HepG2 (cell line): ENCODE data around the gene ZFP36. TPM values are rescaled to one million over a fixed set of nuclear protein-coding genes. Genes with fewer than 3 reads are reported as not detected.
"Not testable (repeated sequence)": the region's sequence is repeated elsewhere in the genome, so short reads cannot be mapped to it uniquely, and the experiment has no call there.

Experiments used
- ATAC-seq: fragments of 200-7000 bp; cut with Tn5 transposase; 3 replicates; pipeline ENCODE4 v1.9.1; 2020; ENCODE audit warnings: mild to moderate bottlenecking, moderate library complexity
- BruUV-seq: library from RNA; stranded (reverse); fragments of 400-500 nt; replicated peaks from 2 replicates; lab custom pipeline; 2021; lab: Mats Ljungman, UMichigan
- CTCF ChIA-PET: fragments of 300-600 bp; formaldehyde crosslinking; extraction: SDS; loops from one replicate; lab custom pipeline; 2021; ENCODE audit warnings: low total read pairs, inconsistent platforms, low intra/inter-chr PET ratio; lab: Yijun Ruan, JAX
- POLR2A ChIA-PET: fragments of 350-600 bp; sonication (Branson Sonifier 250); formaldehyde crosslinking; loops from one replicate; lab custom pipeline; 2020; ENCODE audit warnings: antibody characterized with exemption, inconsistent platforms; lab: Yijun Ruan, JAX
- DNase-seq: peaks from one replicate; pipeline ENCODE4 v3.0.0-alpha.2; 2015; ENCODE audit warnings: low spot score
- FAIRE-seq: peaks from 3 replicates; lab custom pipeline; 2011; peaks lifted over from hg19 to GRCh38; lab: Jason Lieb, UNC
- H2AFZ ChIP-seq: one replicate; pipeline ENCODE4 v1.6.1; 2011; ENCODE audit warnings: low read length, inconsistent platforms
- H3K27ac ChIP-seq: fragments of 300-600 bp; 3 replicates; pipeline ENCODE4 v1.8.0; 2011; ENCODE audit warnings: mixed run types, mild to moderate bottlenecking, mixed read lengths, low read length, inconsistent platforms; ENCODE audit not compliant: insufficient read depth; ENCODE audit errors: extremely low read length
- H3K27me3 ChIP-seq, 2 experiments: fragments of 200-600 bp in 1 of 2; 2 replicates in 1 of 2; 3 replicates in 1 of 2; pipeline versions ENCODE4 v1.6.0 to v1.8.0; 2011; ENCODE audit warnings: low read length in 2 of 2, mild to moderate bottlenecking in 2 of 2, moderate library complexity in 2 of 2, inconsistent platforms in 1 of 2; ENCODE audit not compliant: insufficient read depth in 2 of 2, control insufficient read depth in 1 of 2
- H3K36me3 ChIP-seq, 2 experiments: fragments of 200-600 bp in 1 of 2; replicated peaks in 1 of 2; 2 replicates in 1 of 2; 3 replicates in 1 of 2; pipeline versions ENCODE4 v1.5.1 to v1.8.0; 2011; ENCODE audit warnings: low read length in 2 of 2, inconsistent platforms in 1 of 2; ENCODE audit not compliant: insufficient read depth in 2 of 2, control insufficient read depth in 1 of 2
- H3K4me1 ChIP-seq: 2 replicates; pipeline ENCODE4 v1.5.1; 2012; ENCODE audit warnings: low read length, inconsistent platforms; ENCODE audit not compliant: insufficient read depth
- H3K4me2 ChIP-seq: 2 replicates; pipeline ENCODE4 v1.6.0; 2011; ENCODE audit warnings: low read depth, low read length, inconsistent platforms
- H3K4me3 ChIP-seq, 3 experiments: fragments of 200-600 bp in 1 of 3; sonication (generic), shearing (Covaris generic) in 1 of 3; replicated peaks in 1 of 3; 2 replicates each; pipeline ENCODE4 v1.5.1; 2011 to 2016; ENCODE audit warnings: low read length in 3 of 3, inconsistent platforms in 2 of 3, low read depth in 2 of 3, mild to moderate bottlenecking in 2 of 3, control low read depth in 1 of 3, mixed read lengths in 1 of 3; ENCODE audit not compliant: insufficient read depth in 1 of 3
- H3K79me2 ChIP-seq: one replicate; pipeline ENCODE4 v1.6.1; 2011; ENCODE audit warnings: low read length, inconsistent platforms; ENCODE audit not compliant: insufficient read depth
- H3K9ac ChIP-seq: 2 replicates; pipeline ENCODE4 v1.6.0; 2011; ENCODE audit warnings: mild to moderate bottlenecking, low read depth, low read length, inconsistent platforms; ENCODE audit not compliant: insufficient read depth
- H3K9me3 ChIP-seq: 2 replicates; pipeline ENCODE4 v1.5.1; 2012; ENCODE audit warnings: mild to moderate bottlenecking, low read length
- H4K20me1 ChIP-seq: 2 replicates; pipeline ENCODE4 v1.6.0; 2011; ENCODE audit warnings: inconsistent platforms, mild to moderate bottlenecking, low read length, moderate library complexity; ENCODE audit not compliant: insufficient read depth
- HNF4A ChIP-seq: sonication (generic); formaldehyde crosslinking; IDR thresholded peaks from 2 replicates; pipeline ENCODE4 v1.4.0; 2020; ENCODE audit warnings: missing genetic modification reagents
- RARA ChIP-seq: IDR thresholded peaks from 2 replicates; pipeline ENCODE4 v1.6.1; 2016; ENCODE audit warnings: missing genetic modification reagents, missing compliant biosample characterization
- RXRA ChIP-seq: sonication (generic); formaldehyde crosslinking; IDR thresholded peaks from 2 replicates; pipeline ENCODE4 v1.5.1; 2020; ENCODE audit warnings: missing genetic modification reagents
- ZBTB33 ChIP-seq: sonication (generic); formaldehyde crosslinking; IDR thresholded peaks from 2 replicates; pipeline ENCODE4 v1.4.0; 2020; ENCODE audit warnings: missing genetic modification reagents
- ZNF121 ChIP-seq: sonication (generic); formaldehyde crosslinking; IDR thresholded peaks from 2 replicates; pipeline ENCODE4 v1.5.0; 2020; ENCODE audit warnings: mild to moderate bottlenecking, missing genetic modification reagents
- WGBS: methylation state at CpG from one replicate; pipeline ENCODE4 v1.1.6; 2017; ENCODE audit warnings: low lambda C conversion rate; 5-methylcytosine and 5-hydroxymethylcytosine counted together
- in situ Hi-C: cut with HindIII; loops from 2 replicates; pipeline ENCODE4 v1.10.0; 2017; ENCODE audit warnings: low pct_unique_long_range_greater_than_20kb; ENCODE audit not compliant: extremely low pct_ligation_motif_present
- intact Hi-C: fragments of 100-400 bp; cut with micrococcal nuclease; formaldehyde crosslinking; loops from one replicate; pipeline ENCODE4 v1.10.0; 2022; ENCODE audit not compliant: unreplicated experiment
- microRNA-seq: library from miRNA; unstranded; fragments of <30 nt; microRNA quantifications from one replicate; pipeline ENCODE4, GENCODE V29; 2020
- polyA plus RNA-seq, 8 experiments: library from polyadenylated mRNA; depleted of rRNA in 3 of 8; stranded (reverse) in 7 of 8; unstranded in 1 of 8; fragments of >200 nt; fragmentation: Illumina TruSeq in 4 of 8; extraction: Trizol in 4 of 8; gene quantifications; 2 replicates each; pipeline versions ENCODE4 v1.2.1 to v1.2.3, GENCODE V29; 2011 to 2016; ENCODE audit warnings: low read depth in 4 of 8, missing spikeins in 1 of 8, mixed read lengths in 1 of 8; ENCODE audit not compliant: insufficient read depth in 1 of 8
- small RNA-seq, 3 experiments: library from RNA; depleted of rRNA; stranded (forward); fragments of <200 nt; gene quantifications; one replicate each; pipeline ENCODE3, GENCODE V24; 2012; ENCODE audit warnings: low read depth in 2 of 3, low replicate concordance in 1 of 3; ENCODE audit not compliant: insufficient read length in 3 of 3, insufficient read depth in 2 of 3
- total RNA-seq, 5 experiments: library from RNA; depleted of rRNA; stranded (reverse); fragments of >200 nt; fragmentation: Illumina TruSeq; extraction: Trizol; gene quantifications; 2 replicates each; pipeline ENCODE4 v1.2.3, GENCODE V29; 2016; ENCODE audit warnings: low read depth in 1 of 5

The ZFP36 gene
- total and polyA plus RNA-seq, 2 of the 13 experiments (the other 11 are each of a cell fraction or from before 2014, with no cell fraction given), result 1.4 to 1.7 TPM

- POLR2A ChIA-PET, H2AFZ ChIP-seq, in situ Hi-C loops, H3K4me2 ChIP-seq, CTCF ChIA-PET, H3K4me3 ChIP-seq, BruUV-seq, H3K27ac ChIP-seq, H3K27me3 ChIP-seq, ATAC-seq, H3K9me3 ChIP-seq, H3K9ac ChIP-seq, FAIRE-seq, intact Hi-C loops, DNase-seq, H4K20me1 ChIP-seq: not testable (repeated sequence)
- 95% methylated on average over 8 of the region's 8 CpGs for WGBS
- TF ChIP-seq ZNF121 (CRISPR knock-in tag), result peak; percentile 41; the same call in 1 of the 2 replicates
- peak; percentile 49 for TF ChIP-seq RARA
- peak; percentile 22; the same call in 1 of the 2 replicates for TF ChIP-seq HNF4A
- TF ChIP-seq ZBTB33 (CRISPR knock-in tag), result peak; percentile 93
- TF ChIP-seq RXRA (CRISPR knock-in tag), result peak; percentile 18; the same call in 1 of the 2 replicates
- H3K79me2 ChIP-seq, result peaks cover 64% of the 10 kb centered on the region
- peaks cover 16 to 40% of the 10 kb centered on the region in 2 experiments; a peak in 4 of 5 replicates for H3K36me3 ChIP-seq
- peaks cover 52% of the 10 kb centered on the region for H3K4me1 ChIP-seq
Observed at GRCh38 chr19:39451257-39451656, 44.6 kb downstream of the ZFP36 start.

Small RNA genes lying within 50 kb of the gene (microRNA-seq; reads per million reads assigned to microRNA genes)
- not detected for gene MIR4530

Small RNA genes lying within 50 kb of the gene (small RNA-seq; reads per million reads assigned to genes)
- gene MIR4530 (0 reads per million in 3 experiments), gene RN7SL566P (0 reads per million in 3 experiments)

Other genes starting within 250 kb of the ZFP36 start
- not detected in 2 replicates for gene NCCRP1, start 209.9 kb upstream of the ZFP36 start, total RNA-seq (2016; rRNA removed; fragmentation: Illumina TruSeq; extraction: Trizol)
- not detected in 2 replicates for gene NCCRP1, start 209.9 kb upstream of the ZFP36 start, polyA plus RNA-seq (2011; rRNA removed)
- not detected in 2 replicates for gene SYCN, start 202.6 kb upstream of the ZFP36 start, total RNA-seq (2016; rRNA removed; fragmentation: Illumina TruSeq; extraction: Trizol)
- not detected in 2 replicates for gene SYCN, start 202.6 kb upstream of the ZFP36 start, polyA plus RNA-seq (2011; rRNA removed)
- not detected in 2 replicates for gene IFNL3, start 161.8 kb upstream of the ZFP36 start, total RNA-seq (2016; rRNA removed; fragmentation: Illumina TruSeq; extraction: Trizol)
- gene IFNL3, start 161.8 kb upstream of the ZFP36 start, polyA plus RNA-seq (2011; rRNA removed), result not detected in 2 replicates
- gene IFNL4, start 158.0 kb upstream of the ZFP36 start, total RNA-seq (2016; rRNA removed; fragmentation: Illumina TruSeq; extraction: Trizol), result not detected in 2 replicates
- gene IFNL4, start 158.0 kb upstream of the ZFP36 start, polyA plus RNA-seq (2011; rRNA removed), result not detected in 2 replicates
- not detected in 2 replicates for gene IFNL2, start 138.5 kb upstream of the ZFP36 start, total RNA-seq (2016; rRNA removed; fragmentation: Illumina TruSeq; extraction: Trizol)
- not detected in 2 replicates for gene IFNL2, start 138.5 kb upstream of the ZFP36 start, polyA plus RNA-seq (2011; rRNA removed)
- not detected in 2 replicates for gene IFNL1, start 110.4 kb upstream of the ZFP36 start, total RNA-seq (2016; rRNA removed; fragmentation: Illumina TruSeq; extraction: Trizol)
- not detected in 2 replicates for gene IFNL1, start 110.4 kb upstream of the ZFP36 start, polyA plus RNA-seq (2011; rRNA removed)
- gene LRFN1, start 86.0 kb upstream of the ZFP36 start, total RNA-seq (2016; rRNA removed; fragmentation: Illumina TruSeq; extraction: Trizol), result 0.04 TPM in 1 of 2 replicates, not detected in the other
- gene LRFN1, start 86.0 kb upstream of the ZFP36 start, polyA plus RNA-seq (2011; rRNA removed), result 0.07 TPM in 1 of 2 replicates, not detected in the other
- 1.1 TPM in 1 of 2 replicates, not detected in the other for gene GMFG, start 70.8 kb upstream of the ZFP36 start, total RNA-seq (2016; rRNA removed; fragmentation: Illumina TruSeq; extraction: Trizol)
- gene GMFG, start 70.8 kb upstream of the ZFP36 start, polyA plus RNA-seq (2011; rRNA removed), result 7.5 and 7.9 TPM in 2 replicates
- gene SAMD4B, start 64.4 kb upstream of the ZFP36 start, total RNA-seq (2016; rRNA removed; fragmentation: Illumina TruSeq; extraction: Trizol), result 26.0 and 29.1 TPM in 2 replicates
- gene SAMD4B, start 64.4 kb upstream of the ZFP36 start, polyA plus RNA-seq (2011; rRNA removed), result 31.8 and 37.7 TPM in 2 replicates
- gene PAF1, start 15.7 kb upstream of the ZFP36 start, total RNA-seq (2016; rRNA removed; fragmentation: Illumina TruSeq; extraction: Trizol), result 30.2 and 31.0 TPM in 2 replicates
- 30.3 and 31.1 TPM in 2 replicates for gene PAF1, start 15.7 kb upstream of the ZFP36 start, polyA plus RNA-seq (2011; rRNA removed)
- gene MED29, start 15.5 kb upstream of the ZFP36 start, total RNA-seq (2016; rRNA removed; fragmentation: Illumina TruSeq; extraction: Trizol), result 14.0 and 18.1 TPM in 2 replicates
- 19.7 and 23.7 TPM in 2 replicates for gene MED29, start 15.5 kb upstream of the ZFP36 start, polyA plus RNA-seq (2011; rRNA removed)
- gene PLEKHG2, start 5.8 kb downstream of the ZFP36 start, total RNA-seq (2016; rRNA removed; fragmentation: Illumina TruSeq; extraction: Trizol), result 3.6 and 5.2 TPM in 2 replicates
- 6.8 and 7.8 TPM in 2 replicates for gene PLEKHG2, start 5.8 kb downstream of the ZFP36 start, polyA plus RNA-seq (2011; rRNA removed)
- 488 and 790 TPM in 2 replicates for gene RPS16, start 29.1 kb downstream of the ZFP36 start, total RNA-seq (2016; rRNA removed; fragmentation: Illumina TruSeq; extraction: Trizol)
- 2,583 and 2,596 TPM in 2 replicates for gene RPS16, start 29.1 kb downstream of the ZFP36 start, polyA plus RNA-seq (2011; rRNA removed)
- gene SUPT5H, start 38.7 kb downstream of the ZFP36 start, total RNA-seq (2016; rRNA removed; fragmentation: Illumina TruSeq; extraction: Trizol), result 34.9 and 48.2 TPM in 2 replicates
- gene SUPT5H, start 38.7 kb downstream of the ZFP36 start, polyA plus RNA-seq (2011; rRNA removed), result 49.0 and 51.7 TPM in 2 replicates
- 89.1 and 91.1 TPM in 2 replicates for gene TIMM50, start 74.0 kb downstream of the ZFP36 start, total RNA-seq (2016; rRNA removed; fragmentation: Illumina TruSeq; extraction: Trizol)
- 90.0 and 92.5 TPM in 2 replicates for gene TIMM50, start 74.0 kb downstream of the ZFP36 start, polyA plus RNA-seq (2011; rRNA removed)
- 0.35 and 0.53 TPM in 2 replicates for gene DLL3, start 92.1 kb downstream of the ZFP36 start, total RNA-seq (2016; rRNA removed; fragmentation: Illumina TruSeq; extraction: Trizol)
- gene DLL3, start 92.1 kb downstream of the ZFP36 start, polyA plus RNA-seq (2011; rRNA removed), result 0.55 and 0.60 TPM in 2 replicates
- not detected in 2 replicates for gene SELENOV, start 108.3 kb downstream of the ZFP36 start, total RNA-seq (2016; rRNA removed; fragmentation: Illumina TruSeq; extraction: Trizol)
- gene SELENOV, start 108.3 kb downstream of the ZFP36 start, polyA plus RNA-seq (2011; rRNA removed), result not detected in 2 replicates
- gene EID2B, start 126.0 kb downstream of the ZFP36 start, total RNA-seq (2016; rRNA removed; fragmentation: Illumina TruSeq; extraction: Trizol), result 3.6 and 3.7 TPM in 2 replicates
- gene EID2B, start 126.0 kb downstream of the ZFP36 start, polyA plus RNA-seq (2011; rRNA removed), result 2.2 and 2.5 TPM in 2 replicates
- gene EID2, start 133.3 kb downstream of the ZFP36 start, total RNA-seq (2016; rRNA removed; fragmentation: Illumina TruSeq; extraction: Trizol), result 13.8 and 14.1 TPM in 2 replicates
- gene EID2, start 133.3 kb downstream of the ZFP36 start, polyA plus RNA-seq (2011; rRNA removed), result 3.7 and 5.1 TPM in 2 replicates
- not detected in 2 replicates for gene LGALS13, start 195.7 kb downstream of the ZFP36 start, total RNA-seq (2016; rRNA removed; fragmentation: Illumina TruSeq; extraction: Trizol)
- not detected in 2 replicates for gene LGALS13, start 195.7 kb downstream of the ZFP36 start, polyA plus RNA-seq (2011; rRNA removed)
- gene LGALS16, start 249.1 kb downstream of the ZFP36 start, total RNA-seq (2016; rRNA removed; fragmentation: Illumina TruSeq; extraction: Trizol), result not detected in 2 replicates
- not detected in 2 replicates for gene LGALS16, start 249.1 kb downstream of the ZFP36 start, polyA plus RNA-seq (2011; rRNA removed)